HG02970 (cell line): ENCODE results near the gene GGT6.

Source experiments
- ATAC-seq: cut with Tn5 transposase; IDR thresholded peaks from one replicate; pipeline ENCODE4 v1.9.1; 2021; ENCODE audit warnings: mild to moderate bottlenecking, moderate library complexity, moderate number of reproducible peaks; ENCODE audit not compliant: unreplicated experiment, low FRiP score

GGT6 gene

DNA sequence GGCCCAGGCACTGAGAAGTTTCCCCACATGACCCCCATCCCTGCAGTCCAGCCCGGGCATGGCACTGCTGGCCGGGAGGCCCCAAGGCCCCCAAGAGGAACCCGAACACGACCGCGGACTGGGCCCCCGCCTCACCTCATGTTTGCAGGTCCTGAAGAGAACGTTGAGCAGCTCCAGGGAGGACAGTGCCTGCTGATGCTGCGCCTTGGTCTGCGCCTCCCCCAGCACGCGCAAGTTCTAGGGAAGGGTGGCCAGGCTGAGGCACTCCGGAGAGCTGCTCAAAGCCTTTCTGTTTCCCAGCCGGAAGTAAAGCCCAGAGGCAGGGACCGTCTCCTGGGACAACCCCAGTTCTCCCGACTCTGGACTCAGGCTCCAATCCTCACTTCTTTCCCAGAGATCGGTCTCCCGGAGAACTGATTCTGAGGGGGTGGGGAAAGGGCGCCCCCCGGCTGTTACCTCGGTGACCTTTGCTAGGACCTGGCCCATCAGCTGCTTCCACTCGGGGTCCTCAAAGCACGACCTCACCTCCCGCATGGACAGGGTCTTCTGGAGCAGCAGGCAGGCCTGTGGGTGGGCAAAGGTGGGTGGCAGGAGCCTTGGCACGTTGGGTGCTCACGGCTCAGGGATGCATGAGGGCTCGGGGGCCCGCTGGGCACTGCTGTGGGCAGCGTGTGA, 18.9 kb downstream of the GGT6 start:
- ATAC-seq, result no peak

DNA sequence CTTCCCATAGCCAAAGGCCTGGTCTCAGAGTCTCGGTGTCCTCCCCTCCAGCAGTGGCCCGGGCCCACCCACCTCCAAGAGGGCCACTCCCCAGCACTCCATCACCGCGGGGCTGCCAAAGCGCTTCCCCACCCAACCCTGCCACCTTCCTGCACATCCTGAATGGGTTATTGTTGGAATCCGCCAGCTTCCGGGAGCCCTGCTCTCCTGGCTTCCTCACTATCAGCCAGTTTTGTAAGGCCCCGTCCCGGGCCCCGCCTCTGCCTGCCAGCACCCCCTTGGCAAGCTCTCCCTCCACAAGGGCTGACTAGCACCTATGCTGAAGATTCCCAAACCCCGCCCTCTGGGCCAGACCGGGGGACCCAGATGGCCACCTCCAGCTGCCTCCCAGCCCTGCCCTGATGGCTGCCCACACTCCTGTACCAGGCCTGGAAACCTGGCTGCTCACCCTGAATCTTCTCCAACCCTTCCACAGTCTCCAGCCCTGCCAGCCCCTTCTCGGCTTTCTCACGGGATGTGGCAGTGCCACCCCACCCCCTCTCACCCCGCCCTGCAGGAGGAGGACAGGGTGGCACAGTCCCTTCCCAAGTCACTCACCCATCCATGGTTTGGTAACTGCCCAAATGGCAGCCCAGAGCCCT, 19.6 kb downstream of the GGT6 start:
- ATAC-seq, result no peak

DNA sequence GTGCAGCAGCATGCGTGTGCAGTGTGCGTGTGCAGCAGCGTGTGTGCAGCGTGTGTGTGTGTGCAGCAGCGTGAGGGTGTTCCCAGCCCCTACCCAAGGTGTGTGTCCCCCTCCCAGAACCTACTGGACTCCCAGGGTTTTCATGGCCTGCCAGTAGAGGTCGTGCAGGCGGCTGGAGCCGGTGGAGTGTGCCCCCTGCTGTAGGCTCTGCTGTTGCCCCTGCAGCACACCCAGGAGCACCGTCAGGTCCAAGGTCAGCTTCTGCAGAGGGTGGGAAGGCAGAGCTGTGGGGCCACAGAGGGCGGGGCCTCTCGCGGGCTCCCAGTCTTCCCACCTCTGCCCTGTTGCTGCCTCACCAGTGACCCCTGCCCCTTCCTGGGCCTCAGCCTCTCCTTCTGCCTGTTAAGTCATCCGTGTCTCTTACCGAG, 20.1 kb downstream of the GGT6 start:
- no peak for ATAC-seq

DNA sequence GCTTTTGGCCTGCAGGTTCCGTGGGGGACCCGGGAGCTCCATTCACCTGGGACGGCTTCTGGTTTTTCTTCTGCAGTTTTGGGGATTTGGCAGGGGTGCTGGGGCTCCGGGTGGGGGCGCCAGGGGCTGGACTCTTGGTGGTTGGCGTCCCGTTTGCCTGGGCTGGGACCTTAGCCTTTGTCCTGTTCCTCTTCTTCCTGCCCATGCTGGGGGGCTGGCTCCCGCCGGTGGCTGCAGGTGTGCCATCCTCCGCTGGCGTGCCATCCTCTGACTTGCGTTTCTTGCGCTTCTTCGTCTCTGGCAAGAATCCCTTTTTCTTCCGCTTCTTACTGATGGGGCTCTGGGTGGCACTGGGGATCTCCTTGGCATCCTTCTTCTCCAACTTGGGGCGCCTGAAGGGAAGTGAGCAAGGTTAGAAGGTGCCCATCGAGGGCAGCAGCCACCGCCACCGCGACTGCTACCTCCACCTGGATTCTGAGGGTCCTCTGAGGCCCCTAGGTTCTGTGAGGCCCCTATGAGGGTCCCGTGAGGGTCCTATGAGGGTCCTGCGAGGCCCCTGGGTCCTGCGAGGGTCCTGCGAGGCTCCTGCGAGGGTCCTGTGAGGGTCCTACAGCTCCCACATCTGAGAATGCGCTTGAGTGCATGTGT, 20.7 kb downstream of the GGT6 start:
- no peak for ATAC-seq

DNA sequence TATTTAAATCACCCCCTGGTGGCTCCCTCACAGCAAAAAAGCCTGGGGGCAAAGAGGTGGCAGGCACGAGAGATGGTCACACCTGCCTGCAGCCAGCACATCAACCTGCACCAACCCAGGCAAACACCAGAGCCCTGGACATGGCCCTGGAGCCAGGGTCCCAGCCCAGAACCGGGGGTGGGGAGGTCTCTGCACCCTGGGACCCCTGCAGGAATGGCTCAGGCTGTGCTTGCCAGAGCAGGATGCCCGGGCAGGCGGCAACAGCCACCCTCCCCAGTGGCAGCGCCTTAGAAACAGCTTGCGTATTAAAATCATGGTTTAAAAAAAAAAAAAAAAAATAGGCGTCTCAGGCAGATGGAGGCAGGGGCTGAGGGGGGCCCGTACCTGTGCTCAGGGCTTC, 21.4 kb downstream of the GGT6 start:
- ATAC-seq, result no peak

DNA sequence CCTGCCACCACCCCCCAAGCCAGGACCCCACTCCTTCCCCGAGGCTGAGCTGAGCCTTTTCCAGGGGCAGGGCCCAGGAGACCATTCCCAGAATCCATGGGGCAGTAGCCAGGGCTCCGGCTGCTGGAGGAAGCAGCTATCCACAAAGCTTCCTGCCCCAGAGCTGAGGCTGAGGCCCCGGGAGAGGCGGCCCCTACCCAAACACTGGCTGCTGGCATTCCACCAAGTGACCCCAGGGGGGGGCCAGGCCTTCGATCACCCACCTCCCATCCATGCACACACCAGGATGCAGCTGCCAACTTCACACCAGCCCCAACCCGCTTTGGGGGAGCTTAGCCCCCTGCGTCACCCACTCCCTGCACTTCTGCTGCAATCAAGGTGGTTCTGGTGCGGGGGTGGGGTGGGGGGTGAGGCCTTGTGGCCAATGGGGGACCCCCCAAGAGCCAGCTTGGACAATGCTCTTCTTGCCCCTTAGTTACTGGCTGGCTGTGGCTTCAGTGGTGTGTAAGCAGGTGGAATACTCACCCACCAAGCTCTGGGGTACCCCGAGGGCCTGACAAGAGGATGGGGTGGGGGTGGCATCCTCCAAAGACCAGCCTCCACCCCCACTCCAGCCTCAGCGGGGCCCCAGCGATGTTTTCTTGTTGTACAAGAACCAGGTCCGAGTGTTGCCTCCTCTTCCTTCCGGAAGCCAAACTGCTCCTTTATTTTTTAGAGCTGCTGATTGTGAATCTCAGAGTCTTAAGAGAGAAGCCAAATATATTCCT, 22.0 kb downstream of the GGT6 start:
- no peak for ATAC-seq

DNA sequence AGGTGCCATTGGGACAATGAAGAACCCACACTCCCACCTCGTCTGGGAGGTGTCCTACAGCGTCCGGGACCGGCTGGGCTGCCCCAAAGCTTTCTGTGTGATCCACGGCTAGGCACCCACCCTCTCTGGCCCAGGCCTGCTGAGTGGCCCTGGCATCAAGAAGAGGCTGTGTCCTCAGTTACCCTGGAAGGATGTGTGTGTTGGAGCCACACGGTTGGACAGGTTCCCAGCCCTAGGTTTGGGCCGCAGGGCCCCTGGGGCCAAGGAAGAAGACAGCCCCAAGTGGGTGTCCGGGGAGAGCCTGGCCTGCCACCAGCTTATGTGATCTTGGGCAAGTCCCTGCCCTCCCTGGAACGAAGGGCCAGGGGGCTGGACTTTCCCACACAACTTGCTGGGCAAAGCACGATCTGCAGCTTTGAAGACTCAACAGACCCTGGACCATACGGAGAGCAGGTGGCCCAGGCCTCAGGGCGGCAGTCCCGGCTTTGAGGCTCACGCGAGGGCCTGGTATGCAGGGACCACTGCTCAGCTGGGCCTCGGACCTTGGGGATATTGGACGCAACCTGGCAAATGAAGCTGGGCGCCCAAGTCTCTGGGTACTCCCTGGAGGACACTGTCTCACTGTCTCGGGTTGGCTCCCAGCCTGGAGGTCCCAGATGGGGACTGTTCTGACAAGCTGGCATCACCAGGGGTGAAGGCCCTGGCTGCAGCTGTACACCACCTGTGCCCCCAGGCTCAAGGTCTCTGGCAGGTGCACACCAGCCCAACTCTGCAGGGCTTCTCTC, 22.7 kb downstream of the GGT6 start:
- ATAC-seq, result no peak

DNA sequence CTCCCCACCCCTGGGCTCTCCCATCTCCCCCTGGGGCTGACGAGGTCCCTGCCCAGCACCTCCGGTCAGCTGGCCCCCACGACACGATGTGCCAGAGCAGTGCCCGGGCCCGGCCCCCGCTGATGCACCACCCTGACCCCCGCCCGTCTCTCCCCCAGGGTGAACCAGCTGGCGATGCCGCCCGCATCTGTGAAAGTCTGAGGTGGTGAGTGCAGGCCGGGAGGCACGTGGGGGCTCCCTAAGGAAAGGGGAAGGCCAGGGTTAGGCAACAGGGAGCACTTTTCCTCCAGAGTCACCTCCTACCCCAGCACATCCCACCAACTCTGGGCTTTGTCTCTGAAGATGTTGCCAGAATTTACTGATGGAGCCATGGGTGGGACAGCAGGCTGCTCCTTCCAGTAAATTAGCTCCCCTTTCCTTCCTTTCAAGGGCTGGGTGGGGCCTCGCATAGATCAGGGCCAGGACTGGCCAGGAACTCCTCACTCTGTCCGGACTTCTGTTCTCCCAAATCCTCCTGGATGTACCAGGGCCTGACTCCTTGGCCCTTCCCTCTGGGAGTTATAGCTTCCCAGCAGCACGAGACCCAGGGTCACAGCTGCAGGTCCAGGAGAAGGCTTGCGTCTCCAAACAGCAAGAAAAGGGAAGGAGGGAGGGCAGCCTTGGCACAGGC, 23.5 kb downstream of the GGT6 start:
- no peak for ATAC-seq

DNA sequence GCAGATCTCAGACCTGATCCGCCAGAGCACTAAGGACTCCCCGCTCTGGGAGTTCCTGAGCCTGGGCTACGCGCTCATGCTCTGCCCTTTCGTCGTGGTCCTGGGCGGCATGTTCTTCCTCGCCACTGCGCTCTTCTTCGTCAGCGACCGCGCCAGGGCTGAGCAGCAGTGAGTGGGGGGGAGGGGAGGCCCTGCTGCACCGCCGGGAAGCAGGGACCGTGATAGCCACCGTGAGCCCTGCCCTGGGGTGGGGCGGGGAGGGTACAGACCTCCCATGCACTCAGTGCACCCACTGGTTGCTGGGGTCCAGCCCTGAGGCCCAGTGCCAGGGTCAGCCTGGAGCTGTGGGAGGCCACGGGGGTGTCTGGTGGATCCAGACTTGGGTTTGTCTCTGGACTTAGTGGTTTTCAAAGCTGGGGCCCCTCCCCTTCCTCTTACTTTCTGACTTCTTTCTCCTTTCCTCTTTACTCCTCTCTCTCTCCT, 24.1 kb downstream of the GGT6 start:
- ATAC-seq, result no peak

DNA sequence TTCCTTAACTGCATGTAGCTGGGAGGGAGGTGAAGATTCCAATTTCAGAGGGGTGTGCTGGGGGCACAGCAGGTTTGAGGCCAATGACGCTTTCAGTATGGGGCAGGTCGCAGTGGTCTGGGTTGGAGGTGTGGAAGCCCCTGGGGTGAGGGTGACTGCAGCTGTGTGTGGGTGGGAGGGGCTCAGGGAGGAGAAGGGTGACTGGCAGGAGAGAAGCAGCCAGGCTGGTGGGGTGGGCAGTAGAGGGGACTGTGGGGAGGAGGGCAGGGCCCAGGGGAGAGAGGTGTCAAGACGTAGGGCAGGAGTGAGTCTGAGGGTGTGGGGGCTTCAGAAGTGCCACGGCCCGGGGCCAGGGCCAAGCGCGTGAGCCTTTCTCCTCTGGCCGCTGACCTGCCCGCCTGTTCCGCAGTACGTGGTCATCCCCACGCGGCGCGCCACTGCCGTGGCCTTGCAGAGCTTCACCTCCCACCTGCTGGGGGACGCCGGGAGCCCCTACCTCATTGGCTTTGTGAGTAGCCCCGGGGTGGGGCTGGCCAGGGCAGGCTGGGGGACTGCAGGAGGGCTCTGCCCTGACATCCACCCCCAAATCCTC, 24.6 kb downstream of the GGT6 start:
- ATAC-seq, result no peak

DNA sequence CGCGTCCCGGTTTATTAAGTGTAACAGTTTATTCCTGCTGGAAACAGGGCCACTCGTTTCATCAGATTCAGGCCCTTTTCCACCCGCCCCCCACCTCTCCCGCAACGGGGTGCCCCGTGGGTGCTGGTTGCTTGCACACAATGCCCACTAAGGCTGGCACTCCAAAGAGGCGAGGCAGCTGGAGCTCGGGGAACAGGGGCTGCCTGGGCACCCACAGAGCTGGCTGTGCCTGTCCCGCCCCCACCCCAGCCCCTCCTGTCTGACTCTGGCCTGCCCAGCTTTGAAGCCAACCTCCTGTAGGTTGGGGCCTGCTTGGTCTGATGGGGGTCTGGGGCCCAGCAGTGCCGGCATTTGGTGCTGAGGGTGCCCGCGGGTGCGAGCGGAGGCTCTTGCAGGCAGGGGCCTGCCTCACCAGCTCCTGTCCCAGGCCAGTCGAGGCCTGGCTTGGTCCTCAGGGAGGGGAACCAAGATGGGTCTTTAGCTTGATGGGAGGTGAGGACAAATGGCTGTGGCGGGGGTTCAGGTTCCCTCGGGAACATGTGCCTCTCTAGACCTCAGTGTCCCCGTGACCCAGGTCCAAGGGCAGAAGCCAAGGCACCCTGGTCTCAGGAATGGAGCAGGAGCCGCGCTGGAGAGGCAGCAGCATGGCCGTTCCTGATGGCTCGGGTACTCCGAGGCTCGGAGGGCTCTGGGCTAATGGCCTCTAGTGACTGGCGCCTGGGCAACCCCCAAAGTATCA, 25.3 kb downstream of the GGT6 start:
- no peak for ATAC-seq

DNA sequence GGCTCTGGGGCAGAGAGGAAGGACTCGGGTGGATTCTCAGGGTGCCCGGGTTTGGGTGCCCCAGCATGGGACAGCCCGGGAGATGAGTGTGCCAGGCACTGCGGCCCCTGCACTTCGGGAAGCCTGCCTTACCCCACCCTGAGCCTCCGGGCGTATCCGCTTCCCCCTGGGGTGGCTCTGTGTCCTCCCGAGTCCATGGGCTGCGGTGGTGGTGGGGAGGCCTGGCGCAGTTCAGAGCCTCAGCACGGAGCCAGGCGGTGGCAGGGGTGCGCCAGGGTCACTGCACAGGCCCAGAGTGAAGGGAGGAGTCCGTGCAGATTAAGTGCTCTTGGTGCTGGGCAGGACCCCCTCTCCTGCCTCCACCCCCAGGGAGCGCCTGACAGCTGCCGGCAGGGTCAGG, 25.9 kb downstream of the GGT6 start:
- no peak for ATAC-seq

DNA sequence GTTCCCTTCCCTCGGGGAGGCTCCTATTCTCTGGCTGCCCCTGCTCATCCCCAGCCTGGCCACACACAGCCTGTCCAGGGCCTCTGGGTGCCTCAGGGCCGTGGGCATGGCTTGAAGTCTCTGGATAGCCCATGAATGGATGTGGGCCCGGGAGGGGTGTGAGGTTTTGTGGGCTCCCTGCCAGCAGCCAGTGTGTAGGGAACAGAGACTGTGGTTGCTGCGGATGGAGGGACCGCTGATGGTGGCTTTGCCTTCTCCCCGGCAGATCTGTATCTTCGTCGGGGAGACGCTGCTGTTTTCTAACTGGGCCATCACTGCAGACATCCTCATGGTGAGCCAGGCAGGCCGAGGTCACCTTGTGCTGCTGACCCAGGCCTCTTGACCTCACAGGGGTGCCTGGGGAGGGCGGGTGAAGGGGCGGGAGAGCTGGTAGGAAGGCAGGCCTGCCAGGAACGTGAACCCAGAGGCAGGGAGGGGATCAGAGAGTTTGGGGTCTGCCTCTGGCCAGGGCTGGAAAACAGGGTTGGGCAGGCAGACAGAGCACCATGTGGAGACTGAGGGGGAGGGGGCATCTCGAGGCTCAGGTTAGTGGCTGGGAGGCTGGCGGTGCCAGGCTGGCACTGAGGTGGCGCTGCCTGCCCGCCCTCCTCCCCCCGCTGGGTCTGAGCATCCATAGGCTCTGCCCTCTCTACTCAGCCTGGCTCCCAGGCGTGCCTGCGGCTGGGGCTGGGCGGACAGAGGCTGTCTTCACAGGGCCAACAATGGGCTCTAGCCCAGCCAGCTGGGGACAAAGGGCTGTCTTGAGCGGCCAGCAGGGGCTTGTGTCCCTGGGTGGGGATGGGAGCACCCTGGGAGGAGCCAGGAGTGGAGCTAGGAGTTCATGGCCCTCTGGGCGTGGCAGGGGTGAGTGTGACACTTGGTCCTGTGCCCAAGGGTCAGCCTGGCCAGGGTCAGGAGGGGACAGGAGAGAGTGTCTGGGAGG, 26.6 kb downstream of the GGT6 start:
- no peak for ATAC-seq

DNA sequence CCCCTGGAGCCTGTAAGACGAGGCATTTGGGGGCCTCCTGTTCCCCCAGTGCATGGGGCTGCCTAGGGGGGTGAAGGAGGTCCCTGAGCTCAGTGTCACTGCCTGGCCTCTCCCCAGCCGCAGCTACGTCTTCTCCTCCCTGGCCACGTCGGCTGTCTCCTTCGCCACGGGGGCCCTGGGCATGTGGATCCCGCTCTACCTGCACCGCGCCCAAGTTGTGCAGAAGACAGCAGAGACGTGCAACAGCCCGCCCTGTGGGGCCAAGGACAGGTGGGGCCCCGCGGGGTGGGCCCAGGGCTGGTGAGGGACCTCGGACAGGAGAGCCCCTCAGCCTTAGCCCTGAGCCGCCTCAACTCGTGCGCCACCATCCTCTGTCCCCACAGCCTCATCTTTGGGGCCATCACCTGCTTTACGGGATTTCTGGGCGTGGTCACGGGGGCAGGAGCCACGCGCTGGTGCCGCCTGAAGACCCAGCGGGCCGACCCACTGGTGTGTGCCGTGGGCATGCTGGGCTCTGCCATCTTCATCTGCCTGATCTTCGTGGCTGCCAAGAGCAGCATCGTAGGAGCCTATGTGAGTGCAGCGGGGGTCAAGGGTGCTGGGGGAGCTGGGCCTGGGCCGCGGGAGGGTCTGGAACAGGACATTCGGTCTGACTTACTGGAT, 27.4 kb downstream of the GGT6 start:
- ATAC-seq, result no peak

DNA sequence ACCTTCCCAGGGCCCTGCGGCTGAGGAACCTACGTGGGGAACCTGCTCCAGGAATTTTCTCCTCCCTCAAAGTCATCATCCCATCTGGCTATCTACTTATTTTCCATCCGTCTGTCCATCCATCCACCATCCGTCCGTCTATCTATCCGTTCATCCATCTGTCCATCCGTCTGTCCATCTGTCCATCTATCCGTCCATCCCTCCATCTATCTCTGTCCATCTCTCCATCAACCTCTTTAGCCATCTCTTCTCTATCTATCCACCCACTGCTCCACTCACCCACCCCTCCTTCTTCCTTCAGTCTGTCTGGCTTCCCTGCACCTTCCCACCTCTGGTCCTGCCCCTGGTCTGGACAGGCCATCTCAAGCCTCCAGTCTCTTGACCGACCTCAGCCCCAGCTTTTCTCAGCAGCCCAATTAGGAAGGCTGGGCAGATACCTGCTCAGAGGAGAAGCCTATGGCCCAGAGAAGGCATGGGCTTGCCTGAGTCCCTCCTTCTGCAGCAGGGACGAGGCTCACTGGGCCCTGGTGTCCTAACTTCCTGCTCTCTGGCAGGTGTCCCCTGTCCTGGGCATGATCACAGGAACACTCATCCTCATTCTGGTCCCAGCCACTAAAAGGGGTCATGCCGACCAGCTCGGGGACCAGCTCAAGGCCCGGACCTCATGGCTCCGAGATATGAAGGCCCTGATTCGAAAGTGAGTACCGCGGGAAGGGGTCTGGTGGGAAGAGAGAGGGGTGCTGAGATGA, 28.2 kb downstream of the GGT6 start:
- ATAC-seq, result no peak
